Measurements from ENCODE around the gene PLSCR1.
"Not testable (repeated sequence)": the region's sequence is repeated elsewhere in the genome, so short reads cannot be mapped to it uniquely, and the experiment has no call there.

The PLSCR1 gene

DNA sequence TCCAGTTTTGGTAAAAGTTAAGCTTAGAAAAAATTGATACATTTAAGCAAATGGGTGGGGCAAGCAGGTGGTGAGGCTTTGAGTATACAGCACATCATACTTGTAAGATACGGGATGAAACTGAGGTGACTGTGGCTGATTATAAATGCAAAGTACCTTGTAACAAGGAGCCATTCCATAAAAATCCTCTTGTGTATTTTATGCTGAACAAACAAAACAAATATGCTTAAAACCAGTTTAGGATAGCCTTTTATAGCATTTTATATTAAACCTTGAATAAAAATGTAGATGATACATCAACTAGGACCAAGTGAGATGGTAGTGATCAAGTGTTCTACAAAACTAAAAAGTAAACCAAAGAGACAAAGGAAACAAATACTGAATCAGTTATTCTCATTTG, 3.4 kb downstream of the PLSCR1 start:
- Mint-ChIP-seq H3K9me3 (peaks cover 0 to 2% of the 10 kb centered on the region in 2 donors), H3K4me1 (peaks cover 30 to 51% of the 10 kb centered on the region in 2 donors), H3K36me3 (peaks cover 5 to 7% of the 10 kb centered on the region in 2 donors), H3K27ac (no peak overlapping the region), H3K4me3 (no peak overlapping the region), H3K27me3 (no peaks in the 10 kb centered on the region)
- ATAC-seq (replicated peaks) (no peak), DNase-seq (no peak)

- no peak for ATAC-seq (replicated peaks)
- H3K9me3 Mint-ChIP-seq, result peaks cover 0 to 2% of the 10 kb centered on the region in 2 donors
- H3K27me3 Mint-ChIP-seq, result no peaks in the 10 kb centered on the region
- H3K4me1 Mint-ChIP-seq, result peaks cover 30 to 51% of the 10 kb centered on the region in 2 donors
- DNase-seq, result no peak
- no peak overlapping the region for H3K4me3 Mint-ChIP-seq
- H3K36me3 Mint-ChIP-seq, result peaks cover 5 to 7% of the 10 kb centered on the region in 2 donors
- H3K27ac Mint-ChIP-seq, result no peak overlapping the region
Observed at GRCh38 chr3:146540236-146540635, 4.2 kb downstream of the PLSCR1 start.

- DNase-seq, result no peak
- H3K27ac Mint-ChIP-seq, result no peak overlapping the region
- peaks cover 30 to 46% of the 10 kb centered on the region in 2 donors for H3K4me1 Mint-ChIP-seq
- no peaks in the 10 kb centered on the region for H3K27me3 Mint-ChIP-seq
- ATAC-seq (replicated peaks), result no peak
- no peak overlapping the region for H3K4me3 Mint-ChIP-seq
- peaks cover 8 to 9% of the 10 kb centered on the region in 2 donors for H3K36me3 Mint-ChIP-seq
- peaks cover 0 to 2% of the 10 kb centered on the region in 2 donors for H3K9me3 Mint-ChIP-seq
Observed at GRCh38 chr3:146539315-146539714, 5.1 kb downstream of the PLSCR1 start.

GRCh38 chr3:146537603-146538002, 6.8 kb downstream of the PLSCR1 start:
- H3K4me3 Mint-ChIP-seq, result no peak overlapping the region
- ATAC-seq (replicated peaks), result no peak
- H3K27me3 Mint-ChIP-seq, result no peaks in the 10 kb centered on the region
- no peak overlapping the region for H3K27ac Mint-ChIP-seq
- peaks cover 21 to 30% of the 10 kb centered on the region in 2 donors for H3K4me1 Mint-ChIP-seq
- H3K9me3 Mint-ChIP-seq, result peaks cover 0 to 2% of the 10 kb centered on the region in 2 donors
- DNase-seq, result no peak
- peaks cover 9 to 10% of the 10 kb centered on the region in 2 donors for H3K36me3 Mint-ChIP-seq

- Mint-ChIP-seq H3K4me3 (no peak overlapping the region), H3K36me3 (peaks cover 9 to 10% of the 10 kb centered on the region in 2 donors), H3K27ac (no peak overlapping the region), H3K4me1 (peaks cover 17 to 22% of the 10 kb centered on the region in 2 donors), H3K27me3 (no peaks in the 10 kb centered on the region), H3K9me3 (peaks cover 0 to 2% of the 10 kb centered on the region in 2 donors)
- ATAC-seq (replicated peaks), result no peak
- no peak for DNase-seq
Observed at GRCh38 chr3:146536681-146537080, 7.7 kb downstream of the PLSCR1 start.

DNA sequence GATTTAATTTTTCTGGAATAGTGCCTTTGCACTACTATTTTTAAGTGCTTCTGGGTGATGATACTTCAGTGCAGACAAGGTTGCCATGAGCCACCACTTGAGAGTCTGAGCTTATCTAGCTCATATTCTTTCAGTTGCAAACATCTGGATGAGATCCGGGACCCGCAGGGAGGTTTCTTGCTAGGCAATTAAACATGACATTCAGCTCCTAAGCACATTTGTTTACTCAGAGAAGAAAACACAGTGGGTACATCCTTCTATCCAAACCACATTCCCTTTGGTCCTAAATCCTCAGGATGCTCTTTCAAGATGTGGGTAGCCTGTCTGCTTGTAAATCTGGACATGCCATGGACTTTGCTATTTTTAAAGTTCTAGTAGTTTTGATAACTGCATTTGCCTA, 12.0 kb downstream of the PLSCR1 start:
- no peak for ATAC-seq (replicated peaks)
- H3K36me3 Mint-ChIP-seq, result peaks cover 8 to 14% of the 10 kb centered on the region in 2 donors
- H3K4me3 Mint-ChIP-seq, result no peak overlapping the region
- no peak for DNase-seq
- no peaks in the 10 kb centered on the region for H3K27me3 Mint-ChIP-seq
- H3K9me3 Mint-ChIP-seq, result peaks cover 0 to 2% of the 10 kb centered on the region in 2 donors
- H3K4me1 Mint-ChIP-seq, result peaks cover 5 to 8% of the 10 kb centered on the region in 2 donors
- H3K27ac Mint-ChIP-seq, result no peak overlapping the region

DNA sequence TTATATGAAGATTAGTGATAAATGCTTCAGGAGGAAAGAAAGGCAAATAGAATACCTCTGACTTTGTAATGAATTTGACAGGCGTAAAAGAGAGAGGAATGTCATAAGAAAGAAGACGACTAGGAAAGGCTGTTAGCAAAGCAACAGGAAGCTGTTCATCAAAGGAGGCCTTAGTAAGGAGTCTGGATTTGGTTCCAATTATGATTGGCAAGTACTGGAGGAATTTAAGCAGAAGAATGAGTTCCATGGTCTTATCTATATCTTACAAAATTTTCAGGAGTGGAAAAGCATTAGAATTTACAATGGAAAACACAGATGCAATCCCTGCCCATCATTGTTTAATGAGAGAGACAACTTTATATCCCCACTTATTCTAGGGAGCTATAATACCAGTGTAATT, 13.8 kb downstream of the PLSCR1 start:
- Mint-ChIP-seq H3K36me3 (peaks cover 8 to 11% of the 10 kb centered on the region in 2 donors), H3K4me3 (no peak overlapping the region), H3K27ac (no peak overlapping the region), H3K4me1 (peaks cover 0 to 3% of the 10 kb centered on the region in 2 donors), H3K9me3 (no peaks in the 10 kb centered on the region), H3K27me3 (no peaks in the 10 kb centered on the region)
- DNase-seq, result no peak
- no peak for ATAC-seq (replicated peaks)

DNA sequence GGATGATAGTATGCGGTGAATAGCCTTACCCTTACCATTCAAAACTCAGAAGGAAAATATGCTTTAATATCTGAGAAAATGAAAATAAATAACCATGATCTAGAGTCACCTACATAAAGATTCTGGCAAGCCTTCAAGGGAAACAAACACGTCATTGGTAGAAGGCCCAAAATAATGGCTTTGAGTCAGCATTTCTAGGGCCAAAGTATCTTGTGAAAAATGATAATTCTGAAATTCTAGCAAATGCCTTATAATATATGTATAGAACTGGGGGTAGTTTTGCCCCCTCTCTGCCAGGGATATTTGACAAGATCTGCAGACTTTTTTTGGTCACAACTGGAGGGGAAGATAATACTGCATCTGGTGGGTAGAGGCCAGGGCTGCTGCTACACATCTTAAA, 15.4 kb downstream of the PLSCR1 start:
- H3K4me1 Mint-ChIP-seq, result no peaks in the 10 kb centered on the region
- no peak overlapping the region for H3K4me3 Mint-ChIP-seq
- H3K27ac Mint-ChIP-seq, result no peak overlapping the region
- no peaks in the 10 kb centered on the region for H3K27me3 Mint-ChIP-seq
- H3K36me3 Mint-ChIP-seq, result peaks cover 4 to 9% of the 10 kb centered on the region in 2 donors
- no peak for ATAC-seq (replicated peaks)
- no peak for DNase-seq
- H3K9me3 Mint-ChIP-seq, result no peaks in the 10 kb centered on the region

GRCh38 chr3:146524961-146525360, 19.4 kb downstream of the PLSCR1 start:
- H3K36me3 Mint-ChIP-seq, result peaks cover 0 to 17% of the 10 kb centered on the region in 2 donors

GRCh38 chr3:146523531-146523930, 20.9 kb downstream of the PLSCR1 start:
- no peaks in the 10 kb centered on the region for H3K9me3 Mint-ChIP-seq
- DNase-seq, result no peak
- H3K4me3 Mint-ChIP-seq, result no peak overlapping the region
- H3K27me3 Mint-ChIP-seq, result no peaks in the 10 kb centered on the region
- no peak for ATAC-seq (replicated peaks)
- peaks cover 0 to 21% of the 10 kb centered on the region in 2 donors for H3K36me3 Mint-ChIP-seq
- H3K4me1 Mint-ChIP-seq, result no peaks in the 10 kb centered on the region
- H3K27ac Mint-ChIP-seq, result no peak overlapping the region

More at GRCh38 chr3:146524961-146525360, 19.4 kb downstream of the PLSCR1 start:
- DNase-seq (no peak), ATAC-seq (replicated peaks) (no peak)
- no peak overlapping the region for H3K4me3 Mint-ChIP-seq
- no peak overlapping the region for H3K27ac Mint-ChIP-seq
- H3K27me3 Mint-ChIP-seq, result no peaks in the 10 kb centered on the region
- H3K4me1 Mint-ChIP-seq, result no peaks in the 10 kb centered on the region
- no peaks in the 10 kb centered on the region for H3K9me3 Mint-ChIP-seq

DNA sequence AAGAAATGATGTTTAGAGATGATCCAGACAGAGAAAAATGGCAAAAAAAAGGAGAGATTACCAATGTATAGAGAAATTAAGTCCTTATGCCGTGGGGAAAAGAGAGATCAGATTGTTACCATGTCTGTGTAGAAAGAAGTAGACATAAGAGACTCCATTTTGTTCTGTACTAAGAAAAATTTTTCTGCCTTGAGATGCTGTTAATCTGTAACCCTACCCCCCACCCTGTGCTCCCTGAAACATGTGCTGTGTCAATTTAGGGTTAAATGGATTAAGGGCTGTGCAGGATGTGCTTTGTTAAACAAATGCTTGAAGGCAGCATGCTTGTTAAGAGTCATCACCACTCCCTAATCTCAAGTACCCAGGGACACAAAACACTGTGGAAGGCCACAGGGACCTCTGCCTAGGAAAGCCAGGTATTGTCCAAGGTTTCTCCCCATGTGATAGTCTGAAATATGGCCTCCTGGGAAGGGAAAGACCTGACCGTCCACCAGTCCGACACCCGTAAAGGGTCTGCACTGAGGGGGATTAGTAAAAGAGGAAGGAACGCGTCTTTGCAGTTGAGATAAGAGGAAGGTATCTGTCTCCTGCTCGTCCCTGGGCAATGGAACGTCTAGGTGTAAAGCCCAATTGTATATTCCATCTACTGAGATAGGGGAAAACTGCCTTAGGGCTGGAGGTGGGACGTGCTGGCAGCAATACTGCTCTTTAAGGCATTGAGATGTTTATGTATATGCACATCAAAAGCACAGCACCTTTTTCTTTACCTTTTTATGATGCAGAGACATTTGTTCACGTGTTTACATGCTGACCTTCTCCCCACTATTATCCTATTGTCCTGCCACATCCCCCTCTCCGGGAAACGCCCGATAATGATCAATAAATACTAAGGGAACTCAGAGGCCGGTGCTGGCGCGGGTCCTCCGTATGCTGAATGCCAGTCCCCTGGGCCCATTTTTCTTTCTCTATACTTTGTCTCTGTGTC, 21.9 kb downstream of the PLSCR1 start:
- peaks cover under 1 to 24% of the 10 kb centered on the region in 2 donors for H3K36me3 Mint-ChIP-seq
- H3K4me3 Mint-ChIP-seq; H3K27me3 Mint-ChIP-seq; H3K27ac Mint-ChIP-seq; H3K9me3 Mint-ChIP-seq; H3K4me1 Mint-ChIP-seq; DNase-seq; ATAC-seq (replicated peaks): not testable (repeated sequence)

DNA sequence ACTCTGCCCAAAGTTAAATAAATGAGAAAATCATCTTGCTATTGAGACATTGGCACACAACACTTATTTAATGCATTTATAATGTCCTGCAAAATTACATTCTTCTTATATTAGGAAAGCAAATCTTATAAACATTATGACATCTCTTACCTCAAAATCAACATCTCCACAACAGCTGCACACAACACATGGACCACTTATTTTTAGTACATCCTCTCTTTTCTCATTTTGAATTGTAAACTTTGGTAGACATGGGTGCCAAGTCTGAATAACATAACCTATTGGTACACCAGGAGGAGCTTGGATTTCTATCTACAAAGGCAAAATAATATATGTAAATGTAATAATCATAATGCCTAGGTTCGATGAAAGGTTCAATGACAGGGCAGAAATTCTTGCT, 23.0 kb downstream of the PLSCR1 start:
- Mint-ChIP-seq H3K4me1 (no peaks in the 10 kb centered on the region), H3K27me3 (no peaks in the 10 kb centered on the region), H3K4me3 (no peak overlapping the region), H3K27ac (no peak overlapping the region), H3K9me3 (no peaks in the 10 kb centered on the region), H3K36me3 (peaks cover 2 to 22% of the 10 kb centered on the region in 2 donors)
- ATAC-seq (replicated peaks) (no peak), DNase-seq (no peak)

GRCh38 chr3:146519810-146520209, 24.6 kb downstream of the PLSCR1 start:
- H3K36me3 Mint-ChIP-seq, result peaks cover 2 to 22% of the 10 kb centered on the region in 2 donors
- H3K9me3 Mint-ChIP-seq, result no peaks in the 10 kb centered on the region
- H3K4me3 Mint-ChIP-seq, result no peak overlapping the region
- H3K27me3 Mint-ChIP-seq, result no peaks in the 10 kb centered on the region
- DNase-seq (no peak), ATAC-seq (replicated peaks) (no peak)
- no peak overlapping the region for H3K27ac Mint-ChIP-seq
- H3K4me1 Mint-ChIP-seq, result no peaks in the 10 kb centered on the region

- Mint-ChIP-seq H3K4me1 (no peaks in the 10 kb centered on the region), H3K27me3 (no peaks in the 10 kb centered on the region), H3K9me3 (no peaks in the 10 kb centered on the region), H3K36me3 (peaks cover 5 to 20% of the 10 kb centered on the region in 2 donors), H3K27ac (no peak overlapping the region), H3K4me3 (no peak overlapping the region)
- no peak for ATAC-seq (replicated peaks)
- no peak for DNase-seq
Observed at GRCh38 chr3:146517684-146518435, 26.5 kb downstream of the PLSCR1 start.

All from stimulated activated naive B cell treated with anti-CD40 and anti-IgM and Interleukin-4, amounts not matched to agents 10 μg/mL and 1 μg/mL and 100 μg/mL, for 72 hours (primary cell).